Activated CD4-positive, alpha-beta T cell treated with anti-CD3 and anti-CD28 coated beads, Interleukin-2, amount 10 ng/mL, durations not matched to agents 24 days and 14 days (primary cell): Measurements from ENCODE around the gene PRR33. TPM values are rescaled to one million over a fixed set of nuclear protein-coding genes. Genes with fewer than 3 reads are reported as not detected.
A peak's percentile ranks its signal among the peaks of the same experiment; 100 is the strongest.
"Not testable (repeated sequence)": the region's sequence is repeated elsewhere in the genome, so short reads cannot be mapped to it uniquely, and the experiment has no call there.

ENCODE experiments used
- DNase-seq: peaks from one replicate; pipeline ENCODE4 v3.0.0; 2022
- H3K27ac Mint-ChIP-seq: one replicate; pipeline ENCODE4 v1.8.0; 2022; ENCODE audit warnings: mild to moderate bottlenecking, mixed read lengths
- H3K27me3 Mint-ChIP-seq: one replicate; pipeline ENCODE4 v1.8.0; 2022; ENCODE audit warnings: mixed read lengths
- H3K36me3 Mint-ChIP-seq: one replicate; pipeline ENCODE4 v1.8.0; 2022; ENCODE audit warnings: low read depth, mild to moderate bottlenecking, mixed read lengths
- H3K4me1 Mint-ChIP-seq: one replicate; pipeline ENCODE4 v1.8.0; 2021; ENCODE audit warnings: mixed read lengths
- H3K4me3 Mint-ChIP-seq: one replicate; pipeline ENCODE4 v1.8.0; 2022; ENCODE audit warnings: mild to moderate bottlenecking, moderate library complexity, mixed read lengths
- H3K9me3 Mint-ChIP-seq: one replicate; pipeline ENCODE4 v1.8.0; 2021; ENCODE audit warnings: mixed read lengths
- intact Hi-C: fragments of 100-400 bp; cut with micrococcal nuclease; formaldehyde crosslinking; loops from one replicate; pipeline ENCODE4 v1.15.1; 2023
- total RNA-seq: library from RNA; stranded (reverse); gene quantifications from 2 replicates; pipeline ENCODE4 v1.2.3, GENCODE V29; 2022

PRR33 gene
- total RNA-seq, 1 donor from 2014 or later: not detected

DNA sequence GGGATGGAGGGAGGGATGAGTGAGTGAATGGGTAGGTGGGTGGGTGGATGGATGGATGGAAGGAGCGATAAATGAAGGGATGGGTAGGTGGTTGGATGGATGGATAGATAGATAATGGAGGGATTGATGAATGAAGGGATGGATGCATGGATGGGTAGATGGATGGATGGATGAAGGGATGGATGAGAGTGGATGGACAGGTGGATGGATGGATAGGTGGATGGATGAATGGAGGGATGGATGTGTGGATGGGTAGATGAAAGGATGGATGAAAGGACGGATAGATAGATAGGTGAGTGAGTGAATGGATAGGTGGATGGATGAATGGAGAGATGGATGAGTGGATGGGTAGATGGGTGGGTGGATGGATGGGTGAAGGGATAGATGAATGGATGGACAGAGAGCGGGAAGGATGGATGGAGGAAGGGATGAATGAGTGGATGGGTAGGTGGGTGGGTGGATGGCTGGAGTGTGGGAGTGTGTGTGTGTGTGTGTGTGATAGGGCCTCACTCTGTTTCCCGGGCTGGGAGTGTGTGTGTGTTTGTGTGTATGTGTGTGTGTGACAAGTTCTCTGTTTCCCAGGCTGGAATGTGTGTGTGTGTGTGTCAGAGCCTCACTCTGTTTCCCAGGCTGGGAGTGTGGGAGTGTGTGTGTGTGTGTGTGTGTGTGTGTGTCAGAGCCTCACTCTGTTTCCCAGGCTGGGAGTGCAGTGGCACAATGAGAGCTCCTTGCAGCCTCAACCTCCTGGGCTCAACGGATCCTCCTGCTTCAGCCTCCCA lies 2.1 kb upstream of the PRR33 start:
- DNase-seq: no peak
- H3K4me1 Mint-ChIP-seq: peaks cover 15% of the 10 kb centered on the region
- intact Hi-C loops: loop anchor here (1.0 kb wide), 1 partner anchor 46 kb away; no protein-coding TSS in a partner anchor
- peaks cover 16% of the 10 kb centered on the region for H3K36me3 Mint-ChIP-seq
- peak overlapping the region; percentile 69 for H3K27ac Mint-ChIP-seq
- peaks cover 15% of the 10 kb centered on the region for H3K9me3 Mint-ChIP-seq
- H3K27me3 Mint-ChIP-seq: peaks cover 20% of the 10 kb centered on the region
- H3K4me3 Mint-ChIP-seq: no peak overlapping the region

DNA sequence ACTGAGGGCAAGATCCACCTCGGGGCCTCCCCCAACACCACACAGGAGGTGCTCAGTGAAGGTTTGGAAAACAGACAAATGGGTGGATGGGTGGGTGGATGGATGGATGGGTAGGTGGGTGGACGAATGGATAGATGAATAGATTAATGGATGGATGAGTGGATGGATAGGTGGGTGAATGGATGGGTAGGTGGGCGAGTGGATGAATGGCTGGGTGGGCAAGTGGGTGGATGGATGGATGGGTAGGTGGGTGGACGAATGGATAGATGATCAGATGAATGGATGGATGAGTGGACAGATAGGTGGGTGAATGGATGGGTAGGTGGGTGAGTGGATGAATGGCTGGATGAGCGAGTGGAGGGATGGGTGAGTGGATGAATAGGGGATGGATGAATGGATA lies 863 bp upstream of the PRR33 start:
- H3K27ac Mint-ChIP-seq: peak overlapping the region; percentile 20
- peaks cover 15% of the 10 kb centered on the region for H3K27me3 Mint-ChIP-seq
- peaks cover 15% of the 10 kb centered on the region for H3K9me3 Mint-ChIP-seq
- H3K4me1 Mint-ChIP-seq: peaks cover 27% of the 10 kb centered on the region
- no peak for DNase-seq
- H3K4me3 Mint-ChIP-seq: no peak overlapping the region
- intact Hi-C loops: no loop called here
- peaks cover 24% of the 10 kb centered on the region for H3K36me3 Mint-ChIP-seq

DNA sequence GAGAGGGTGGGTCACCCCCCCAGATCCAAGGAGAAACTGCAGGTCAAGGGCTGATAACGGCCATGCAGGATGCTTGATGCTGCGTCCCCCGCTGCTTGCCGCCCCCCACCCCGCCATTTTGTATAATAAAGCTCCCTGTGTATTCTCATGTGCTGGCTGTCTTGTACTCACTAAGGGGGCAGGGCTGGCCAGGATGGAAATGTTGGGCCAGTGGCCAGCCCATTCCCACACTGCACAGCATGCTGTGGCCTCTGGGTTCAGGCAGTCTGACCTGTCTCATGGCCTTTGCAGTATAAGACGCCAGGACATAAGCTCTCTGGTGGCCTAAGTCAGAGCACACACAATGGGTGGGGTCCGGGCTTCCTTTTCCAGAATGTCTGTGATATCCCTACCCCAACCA lies 421 bp upstream of the PRR33 start:
- Mint-ChIP-seq H3K4me1 (peaks cover 27% of the 10 kb centered on the region), H3K9me3 (peaks cover 15% of the 10 kb centered on the region), H3K27ac (no peak overlapping the region), H3K4me3 (no peak overlapping the region), H3K27me3 (peaks cover 12% of the 10 kb centered on the region), H3K36me3 (peaks cover 27% of the 10 kb centered on the region)
- intact Hi-C loops: no loop called here
- DNase-seq: no peak

GRCh38 chr11:1890856-1891830 lies 552 bp downstream of the PRR33 start:
- no peak overlapping the region for H3K27ac Mint-ChIP-seq
- peaks cover 30% of the 10 kb centered on the region for H3K36me3 Mint-ChIP-seq
- intact Hi-C loops: no loop called here
- DNase-seq: peak; percentile 57
- peaks cover 28% of the 10 kb centered on the region for H3K4me1 Mint-ChIP-seq
- peaks cover 15% of the 10 kb centered on the region for H3K9me3 Mint-ChIP-seq
- H3K4me3 Mint-ChIP-seq: peak overlapping the region; percentile 70
- H3K27me3 Mint-ChIP-seq: peaks cover 2% of the 10 kb centered on the region

DNA sequence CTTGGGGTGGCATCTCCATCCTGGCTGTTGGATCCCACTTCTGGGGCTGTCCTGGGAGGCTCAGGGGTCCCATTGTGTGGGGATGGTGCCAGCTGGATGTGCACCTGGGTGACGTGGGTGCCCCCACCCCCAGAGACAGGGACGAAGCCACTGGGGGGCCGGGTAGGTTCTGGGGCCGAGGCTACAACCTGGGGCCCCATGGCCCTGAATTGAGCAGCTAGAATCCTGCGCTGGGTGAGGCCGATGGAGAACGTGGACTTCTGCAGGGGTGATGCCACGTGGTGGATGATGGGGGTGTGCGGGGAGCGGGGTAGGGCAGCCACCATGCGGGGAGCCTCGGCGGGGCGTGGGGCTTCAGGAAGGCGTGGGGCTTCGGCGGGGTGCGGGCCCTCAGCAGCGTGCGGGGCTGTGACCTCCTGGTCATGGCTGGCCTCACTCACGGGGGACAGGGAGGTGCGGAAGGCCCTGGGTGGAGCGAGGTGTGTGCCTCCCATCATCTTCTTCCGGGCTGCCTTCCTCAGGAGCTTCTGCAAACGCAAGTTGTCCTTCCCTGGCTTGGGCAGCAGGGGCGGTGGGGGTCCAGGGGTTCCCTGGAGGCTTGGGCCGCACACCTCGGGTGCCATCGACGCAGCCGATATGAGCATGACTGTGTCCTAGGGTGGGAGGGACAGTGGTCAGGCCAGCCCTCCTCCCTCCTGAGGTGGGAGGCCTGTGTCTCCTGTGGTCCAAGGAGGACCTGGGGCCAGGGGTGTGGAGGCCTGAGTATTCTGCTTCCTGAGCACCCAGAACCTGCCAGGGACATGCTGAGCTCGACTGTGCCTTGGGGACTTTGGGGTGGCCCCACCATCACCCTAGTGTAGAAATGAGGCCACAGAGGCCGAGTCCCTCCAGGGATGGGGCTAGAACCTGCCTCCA lies 1.5 kb downstream of the PRR33 start:
- H3K27ac Mint-ChIP-seq: peak overlapping the region; percentile 78

DNA sequence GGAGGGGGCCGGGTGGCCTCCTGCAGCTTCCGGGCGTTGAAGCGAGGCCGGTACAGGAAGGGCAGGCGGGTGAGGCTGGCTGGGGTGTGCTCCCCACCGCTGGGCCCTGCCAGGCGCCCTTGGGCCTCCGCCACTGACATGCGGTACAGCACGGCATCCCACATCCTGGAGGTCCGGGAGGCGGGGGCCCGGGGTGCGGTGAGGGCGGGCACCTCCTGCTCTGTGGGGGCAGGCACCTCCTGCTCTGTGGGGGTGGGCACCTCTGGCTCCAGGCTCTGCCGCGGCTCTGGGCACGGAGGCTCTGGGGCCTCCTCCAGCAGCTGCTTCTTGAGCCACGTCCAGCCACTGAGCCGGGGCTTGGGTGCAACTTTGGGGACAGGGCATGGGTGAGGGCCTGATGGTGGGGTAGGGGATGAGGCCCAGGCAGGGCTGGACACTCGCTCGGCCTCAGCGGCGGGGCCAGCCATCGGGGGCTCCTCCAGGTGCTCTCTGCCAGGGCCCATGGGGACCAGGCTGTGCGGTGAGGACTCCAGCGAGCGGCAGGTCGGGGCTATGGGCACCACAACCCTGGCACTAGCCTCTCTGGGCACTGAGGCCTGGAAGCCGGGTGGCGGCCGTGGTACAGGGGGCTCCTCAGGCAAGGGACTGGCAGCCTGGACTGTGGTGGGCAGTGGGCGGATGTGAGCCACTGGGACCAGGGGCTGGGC lies 2.3 kb downstream of the PRR33 start:
- Mint-ChIP-seq H3K9me3 (peaks cover 15% of the 10 kb centered on the region), H3K27me3 (no peaks in the 10 kb centered on the region), H3K4me3 (peak overlapping the region; percentile 70), H3K4me1 (peaks cover 28% of the 10 kb centered on the region), H3K36me3 (peaks cover 30% of the 10 kb centered on the region), H3K27ac (peak overlapping the region; percentile 84)
- intact Hi-C loops: loop anchor here (2.0 kb wide), 2 partner anchors 37 to 53 kb away; partner anchors contain the start of gene LSP1
- DNase-seq: peak; percentile 91

More for the DNA sequence above, 1.5 kb downstream of the PRR33 start:
- DNase-seq: peak; percentile 59
- H3K4me3 Mint-ChIP-seq: peak overlapping the region; percentile 70
- no peaks in the 10 kb centered on the region for H3K27me3 Mint-ChIP-seq
- intact Hi-C loops: loop anchor here (2.0 kb wide), 2 partner anchors 37 to 53 kb away; partner anchors contain the start of gene LSP1
- peaks cover 30% of the 10 kb centered on the region for H3K36me3 Mint-ChIP-seq
- peaks cover 15% of the 10 kb centered on the region for H3K9me3 Mint-ChIP-seq
- H3K4me1 Mint-ChIP-seq: peaks cover 28% of the 10 kb centered on the region

GRCh38 chr11:1888811-1889210 lies 2.9 kb downstream of the PRR33 start:
- H3K4me1 Mint-ChIP-seq: peaks cover 28% of the 10 kb centered on the region
- peaks cover 15% of the 10 kb centered on the region for H3K9me3 Mint-ChIP-seq
- H3K36me3 Mint-ChIP-seq: peaks cover 30% of the 10 kb centered on the region
- H3K27me3 Mint-ChIP-seq: no peaks in the 10 kb centered on the region
- H3K4me3 Mint-ChIP-seq: peak overlapping the region; percentile 70
- peak overlapping the region; percentile 84 for H3K27ac Mint-ChIP-seq
- no peak for DNase-seq
- intact Hi-C loops: loop anchor here (2.0 kb wide), 2 partner anchors 36 to 52 kb away; partner anchors contain the start of gene LSP1

DNA sequence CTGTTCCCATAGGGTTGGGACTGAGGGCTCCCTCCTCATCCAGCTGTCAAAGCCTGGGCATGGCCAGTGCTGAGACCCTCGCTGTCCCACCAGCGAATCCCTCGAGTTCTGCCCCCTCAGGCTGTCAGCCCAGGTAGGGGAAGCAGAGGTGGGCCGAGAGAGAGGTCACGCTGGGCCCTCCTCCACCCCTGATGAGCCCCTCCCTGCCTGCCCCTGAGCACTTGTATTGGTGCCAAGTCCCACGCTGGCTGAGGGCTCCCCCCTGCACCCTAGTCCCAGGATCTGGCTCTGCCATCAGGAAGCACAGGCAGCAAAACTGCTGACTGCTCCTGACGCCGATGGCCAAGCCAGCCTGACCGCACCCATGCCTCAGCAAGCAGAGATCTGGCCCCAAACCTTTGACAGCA lies 3.3 kb downstream of the PRR33 start:
- DNase-seq: no peak
- peaks cover 11% of the 10 kb centered on the region for H3K9me3 Mint-ChIP-seq
- H3K36me3 Mint-ChIP-seq: peaks cover 26% of the 10 kb centered on the region
- peak overlapping the region; percentile 84 for H3K27ac Mint-ChIP-seq
- peaks cover 23% of the 10 kb centered on the region for H3K4me1 Mint-ChIP-seq
- H3K4me3 Mint-ChIP-seq: peak overlapping the region; percentile 70
- no peaks in the 10 kb centered on the region for H3K27me3 Mint-ChIP-seq
- intact Hi-C loops: loop anchor here (2.0 kb wide), 2 partner anchors 36 to 52 kb away; partner anchors contain the start of gene LSP1

GRCh38 chr11:1887451-1888346 lies 4.0 kb downstream of the PRR33 start:
- Mint-ChIP-seq H3K4me1 (peaks cover 21% of the 10 kb centered on the region), H3K27me3 (no peaks in the 10 kb centered on the region), H3K36me3 (peaks cover 24% of the 10 kb centered on the region), H3K9me3 (peaks cover 4% of the 10 kb centered on the region), H3K27ac (peak overlapping the region; percentile 84), H3K4me3 (peak overlapping the region; percentile 6)
- DNase-seq: no peak
- intact Hi-C loops: loop anchor here (2.0 kb wide), 2 partner anchors 35 to 51 kb away; partner anchors contain the start of gene LSP1

DNA sequence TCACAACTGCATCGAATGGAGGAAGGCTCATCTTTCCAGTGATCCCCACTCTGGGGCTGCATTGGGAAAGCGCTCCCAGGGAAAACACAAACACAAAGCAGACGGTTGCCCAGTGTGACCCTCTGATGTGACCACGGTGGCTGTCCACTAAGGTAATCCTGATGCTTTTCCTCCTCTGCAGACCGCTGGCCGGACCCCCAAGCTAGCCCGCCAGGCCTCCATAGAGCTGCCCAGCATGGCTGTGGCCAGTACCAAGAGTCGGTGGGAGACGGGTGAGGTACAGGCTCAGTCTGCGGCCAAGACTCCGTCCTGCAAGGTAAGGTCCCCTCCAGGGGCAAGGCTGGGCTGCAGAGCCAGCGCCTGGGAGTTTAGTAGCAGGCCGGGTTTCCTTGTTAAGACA lies 5.1 kb downstream of the PRR33 start:
- DNase-seq, H3K27me3 Mint-ChIP-seq, H3K4me3 Mint-ChIP-seq, H3K27ac Mint-ChIP-seq, intact Hi-C loops, H3K9me3 Mint-ChIP-seq: not testable (repeated sequence)
- peaks cover 19% of the 10 kb centered on the region for H3K4me1 Mint-ChIP-seq
- peaks cover 18% of the 10 kb centered on the region for H3K36me3 Mint-ChIP-seq

DNA sequence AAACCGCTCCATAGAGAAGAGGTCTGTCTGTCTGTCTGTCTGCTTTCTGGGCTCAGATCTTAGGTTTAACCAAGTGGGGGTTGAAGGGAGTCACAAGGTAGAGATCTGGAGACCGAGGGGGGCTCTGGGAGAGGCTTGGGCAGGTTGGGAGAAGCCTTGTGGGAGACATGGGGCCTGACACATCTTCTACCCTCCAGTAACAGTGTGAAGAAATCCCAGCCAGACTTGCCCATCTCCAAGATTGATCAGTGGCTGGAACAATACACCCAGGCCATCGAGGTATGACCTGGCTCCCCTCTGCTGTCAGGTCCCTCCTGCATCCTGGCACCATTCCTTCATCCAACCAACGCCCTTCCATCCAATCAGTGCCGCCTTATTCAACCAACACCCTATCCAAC lies 7.4 kb downstream of the PRR33 start:
- Mint-ChIP-seq H3K27me3 (no peaks in the 10 kb centered on the region), H3K4me3 (no peak overlapping the region), H3K9me3 (no peaks in the 10 kb centered on the region), H3K4me1 (peaks cover 19% of the 10 kb centered on the region), H3K27ac (no peak overlapping the region), H3K36me3 (peaks cover 19% of the 10 kb centered on the region)
- DNase-seq: no peak
- intact Hi-C loops: loop anchor here (5.0 kb wide), 2 partner anchors 33 to 268 kb away; partner anchors contain the start of gene TNNT3
